Rectal smooth muscle tissue (tissue), 1 donor: ENCODE data around the gene SAMD4B.
"Not testable (repeated sequence)": the region's sequence is repeated elsewhere in the genome, so short reads cannot be mapped to it uniquely, and the experiment has no call there.

ENCODE experiments used
- H3K27ac ChIP-seq: one replicate; pipeline ENCODE4 v1.7.0; 2013; ENCODE audit warnings: low read depth, low read length, inconsistent platforms
- H3K27me3 ChIP-seq: one replicate; pipeline ENCODE4 v1.7.0; 2013; ENCODE audit warnings: low read length; ENCODE audit not compliant: control insufficient read depth, insufficient read depth
- H3K36me3 ChIP-seq: one replicate; pipeline ENCODE4 v1.7.0; 2013; ENCODE audit warnings: low read length; ENCODE audit not compliant: control insufficient read depth, insufficient read depth
- H3K4me1 ChIP-seq: one replicate; pipeline ENCODE4 v1.7.0; 2013; ENCODE audit warnings: low read length; ENCODE audit not compliant: control insufficient read depth, insufficient read depth
- H3K4me3 ChIP-seq: one replicate; pipeline ENCODE4 v1.7.0; 2013; ENCODE audit warnings: low read length
- H3K9ac ChIP-seq: one replicate; pipeline ENCODE4 v1.7.0; 2013; ENCODE audit warnings: low read length

The SAMD4B gene

DNA sequence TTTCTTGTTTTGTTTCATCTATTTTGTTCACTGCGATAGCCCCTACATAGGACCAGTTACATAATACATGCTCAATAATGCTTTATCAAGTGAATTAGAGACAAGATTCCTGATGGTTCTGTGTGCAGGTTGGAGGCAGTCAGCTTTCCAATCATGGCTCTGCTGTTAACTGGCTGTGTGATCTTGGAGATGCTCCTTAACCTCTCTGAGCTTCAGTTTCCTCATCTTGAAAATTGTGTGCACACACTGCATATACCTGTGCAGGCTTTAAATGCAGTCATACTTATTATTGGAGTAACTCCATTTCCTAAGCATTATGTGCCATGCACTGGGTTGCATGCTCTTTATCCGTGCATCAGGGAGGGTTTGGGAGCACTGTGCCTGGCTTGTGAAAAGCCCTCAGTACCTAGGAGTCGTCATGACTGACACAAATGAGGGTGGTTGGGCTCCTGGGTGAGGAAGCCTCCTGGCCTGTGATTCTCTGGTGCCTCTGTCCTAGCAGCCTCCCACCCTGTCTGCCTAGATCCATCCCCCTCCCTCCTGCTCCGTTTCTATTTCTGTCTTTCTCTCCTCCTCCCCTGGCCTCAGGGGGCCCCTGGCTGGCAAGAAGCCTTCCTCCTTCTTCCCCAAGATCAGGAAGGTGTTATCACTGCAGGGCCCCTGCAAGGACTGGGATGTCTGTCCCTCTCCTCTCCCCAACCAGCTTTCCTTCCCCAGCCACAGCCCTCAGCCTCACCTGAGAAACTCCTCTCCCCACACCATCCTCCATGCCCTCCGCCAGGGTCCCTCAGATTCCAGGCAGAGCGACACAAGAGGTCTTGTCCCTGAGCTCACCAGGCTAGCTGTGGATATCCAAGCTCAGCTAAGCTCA lies 37.3 kb upstream of the SAMD4B start:
- no peaks in the 10 kb centered on the region for H3K4me1 ChIP-seq

DNA sequence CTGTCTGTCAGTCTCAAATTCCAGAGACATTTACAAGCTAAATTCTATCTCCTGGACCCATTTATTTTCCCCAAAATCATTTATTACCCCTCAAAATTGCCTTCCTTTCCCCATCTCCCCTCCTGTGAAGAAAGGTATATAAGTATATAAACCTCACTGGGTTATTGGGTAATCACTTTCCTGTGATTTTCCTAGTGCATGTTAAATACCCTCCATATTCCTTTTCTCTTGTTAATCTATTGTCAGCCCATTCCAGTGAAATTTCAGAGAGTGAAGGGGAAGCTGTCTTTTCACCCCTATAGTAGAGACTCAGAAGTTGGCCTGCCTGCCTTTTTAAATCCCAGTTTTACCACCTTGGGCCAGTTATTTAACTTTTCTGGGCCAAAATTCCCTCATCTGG lies 36.1 kb upstream of the SAMD4B start:
- H3K9ac ChIP-seq: no peak overlapping the region
- H3K4me1 ChIP-seq: no peaks in the 10 kb centered on the region
- H3K4me3 ChIP-seq: no peak overlapping the region
- no peak overlapping the region for H3K27ac ChIP-seq
- H3K27me3 ChIP-seq: peaks cover 13% of the 10 kb centered on the region
- no peaks in the 10 kb centered on the region for H3K36me3 ChIP-seq

More for the DNA sequence above, 37.3 kb upstream of the SAMD4B start:
- Histone ChIP-seq H3K27ac (no peak overlapping the region), H3K9ac (no peak overlapping the region), H3K36me3 (no peaks in the 10 kb centered on the region), H3K27me3 (peaks cover 13% of the 10 kb centered on the region), H3K4me3 (no peak overlapping the region)

DNA sequence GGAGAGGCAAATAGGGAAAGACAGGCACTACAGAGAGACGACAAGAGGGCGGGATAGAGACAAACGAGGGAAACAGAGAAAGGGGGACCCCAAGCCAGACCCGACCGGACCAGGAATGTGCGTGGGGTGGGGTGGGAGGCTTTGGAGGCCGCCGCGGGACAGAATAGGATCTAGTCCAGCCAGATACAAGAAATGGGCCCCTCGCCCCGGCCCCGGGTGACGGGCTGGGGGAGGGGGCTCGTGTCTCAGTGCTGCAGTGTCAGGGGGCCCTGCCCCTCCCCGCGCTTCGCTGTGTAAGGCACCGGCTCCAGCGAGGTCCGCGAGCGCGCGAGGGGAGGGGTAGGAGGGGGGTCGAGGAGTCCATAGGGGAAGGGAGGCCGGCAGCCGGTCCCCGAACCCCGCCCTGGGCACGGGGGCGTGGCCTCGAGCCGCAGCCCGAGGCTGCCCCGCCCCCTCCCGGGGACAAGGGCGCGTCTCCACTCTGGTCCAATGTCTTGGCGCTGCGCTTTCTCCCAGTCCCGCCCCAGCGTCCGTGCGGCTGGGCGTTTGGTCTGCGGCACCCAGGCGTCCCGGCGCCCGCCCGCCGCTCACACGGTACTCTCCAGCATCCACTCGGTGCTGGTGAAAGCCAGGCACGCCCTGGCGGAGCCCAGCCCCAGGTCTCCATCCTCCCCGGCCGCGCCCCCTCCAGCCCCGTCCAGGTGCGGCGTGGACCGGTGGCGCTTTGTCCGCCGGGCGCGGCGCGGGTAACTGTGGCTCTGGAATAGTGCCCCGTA lies 35.0 kb upstream of the SAMD4B start:
- peaks cover 13% of the 10 kb centered on the region for H3K27me3 ChIP-seq
- no peaks in the 10 kb centered on the region for H3K4me1 ChIP-seq
- no peak overlapping the region for H3K27ac ChIP-seq
- peak overlapping the region; percentile 5 for H3K4me3 ChIP-seq
- H3K9ac ChIP-seq: no peak overlapping the region
- H3K36me3 ChIP-seq: no peaks in the 10 kb centered on the region

DNA sequence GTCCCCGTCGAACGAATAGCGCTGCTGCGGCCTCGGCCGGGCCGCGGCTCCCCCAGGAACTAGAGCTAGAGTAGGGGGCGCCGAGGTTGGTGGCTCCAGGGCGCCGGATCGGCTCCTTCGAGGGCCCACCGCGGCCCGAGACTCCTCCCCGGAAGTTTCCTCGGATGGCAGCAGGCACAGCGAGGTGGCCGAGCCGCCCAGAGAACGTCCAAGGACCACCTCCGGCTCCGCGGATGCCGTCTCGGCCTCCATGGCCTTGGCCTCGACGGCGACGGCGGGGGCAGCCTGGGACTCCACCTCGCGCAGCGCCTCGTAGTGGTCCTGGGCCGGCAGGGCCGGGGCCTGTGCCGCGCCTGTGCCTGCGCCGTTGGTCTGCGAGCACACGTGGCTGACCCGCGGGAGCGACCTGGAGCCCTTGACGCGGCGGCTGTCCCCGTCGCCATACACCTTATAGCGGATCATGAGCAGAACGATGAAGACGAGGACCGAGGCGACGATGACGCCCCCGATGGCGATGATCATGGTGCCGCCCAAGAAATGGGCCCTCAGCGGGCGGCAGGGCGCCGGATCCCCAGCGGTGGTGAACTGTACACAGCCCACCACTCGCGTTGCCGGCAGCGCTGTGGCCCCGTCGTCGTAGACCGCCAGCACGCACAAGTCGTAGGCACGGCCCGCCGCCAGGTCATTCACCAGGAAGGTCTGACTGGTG lies 34.2 kb upstream of the SAMD4B start:
- Histone ChIP-seq H3K4me1 (no peaks in the 10 kb centered on the region), H3K36me3 (no peaks in the 10 kb centered on the region), H3K9ac (no peak overlapping the region), H3K27ac (no peak overlapping the region), H3K27me3 (peaks cover 13% of the 10 kb centered on the region), H3K4me3 (no peak overlapping the region)

DNA sequence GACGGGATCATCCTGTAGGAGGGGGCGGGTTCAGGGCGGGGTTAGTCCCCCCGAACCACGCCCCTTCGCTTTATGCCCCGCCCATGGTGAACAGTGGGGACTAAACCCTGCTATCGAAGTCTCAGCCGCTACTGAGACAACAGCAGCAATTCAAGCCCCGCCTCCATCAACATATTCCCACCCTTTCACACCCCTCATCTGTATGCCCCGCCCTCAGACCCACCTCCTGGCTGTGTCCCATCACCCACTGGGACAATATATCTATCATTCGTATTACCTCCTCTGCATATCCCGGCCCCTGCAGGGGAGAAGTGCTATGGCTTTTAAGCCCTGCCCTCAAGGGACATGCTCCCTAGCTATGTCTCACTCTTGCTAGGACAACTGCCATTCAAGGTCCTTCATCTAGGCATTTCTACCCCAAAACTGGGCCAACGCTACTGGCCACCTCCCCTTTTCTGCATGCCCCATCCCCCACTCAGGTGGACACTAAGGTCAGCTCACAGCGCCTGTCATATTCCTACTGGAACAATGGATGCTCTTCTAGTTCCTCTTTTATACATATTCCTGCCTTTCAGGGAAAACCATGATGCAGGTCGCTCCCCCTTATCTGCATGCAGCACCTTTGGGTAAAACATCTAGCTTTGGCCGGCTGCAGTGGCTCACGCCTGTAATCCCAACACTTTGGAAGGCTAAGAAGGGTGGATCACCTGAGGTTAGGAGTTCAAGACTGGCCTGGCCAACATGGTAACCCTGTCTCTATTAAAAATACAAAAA lies 33.5 kb upstream of the SAMD4B start:
- Histone ChIP-seq H3K9ac (no peak overlapping the region), H3K27ac (no peak overlapping the region), H3K4me3 (no peak overlapping the region), H3K27me3 (peaks cover 13% of the 10 kb centered on the region), H3K4me1 (no peaks in the 10 kb centered on the region), H3K36me3 (no peaks in the 10 kb centered on the region)

DNA sequence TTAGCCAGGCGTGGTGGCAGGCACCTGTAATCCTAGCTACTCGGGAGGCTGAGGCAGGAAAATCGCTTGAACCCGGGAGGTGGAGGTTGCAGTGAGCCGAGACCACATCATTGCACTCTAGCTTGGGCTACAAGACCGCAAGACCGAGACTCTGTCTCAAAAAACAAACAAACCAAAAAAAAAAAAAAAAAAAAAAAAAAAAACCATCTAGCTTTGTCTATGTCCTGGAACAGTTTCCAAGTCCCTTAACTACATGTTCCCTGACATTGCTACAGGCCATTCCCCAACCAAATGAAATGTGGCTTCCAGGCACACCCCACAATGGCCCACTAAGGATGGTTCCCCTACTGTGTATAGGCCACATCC lies 32.9 kb upstream of the SAMD4B start:
- H3K27me3 ChIP-seq: peaks cover 13% of the 10 kb centered on the region
- not testable (repeated sequence) for H3K36me3 ChIP-seq, H3K9ac ChIP-seq, H3K27ac ChIP-seq, H3K4me1 ChIP-seq, H3K4me3 ChIP-seq

DNA sequence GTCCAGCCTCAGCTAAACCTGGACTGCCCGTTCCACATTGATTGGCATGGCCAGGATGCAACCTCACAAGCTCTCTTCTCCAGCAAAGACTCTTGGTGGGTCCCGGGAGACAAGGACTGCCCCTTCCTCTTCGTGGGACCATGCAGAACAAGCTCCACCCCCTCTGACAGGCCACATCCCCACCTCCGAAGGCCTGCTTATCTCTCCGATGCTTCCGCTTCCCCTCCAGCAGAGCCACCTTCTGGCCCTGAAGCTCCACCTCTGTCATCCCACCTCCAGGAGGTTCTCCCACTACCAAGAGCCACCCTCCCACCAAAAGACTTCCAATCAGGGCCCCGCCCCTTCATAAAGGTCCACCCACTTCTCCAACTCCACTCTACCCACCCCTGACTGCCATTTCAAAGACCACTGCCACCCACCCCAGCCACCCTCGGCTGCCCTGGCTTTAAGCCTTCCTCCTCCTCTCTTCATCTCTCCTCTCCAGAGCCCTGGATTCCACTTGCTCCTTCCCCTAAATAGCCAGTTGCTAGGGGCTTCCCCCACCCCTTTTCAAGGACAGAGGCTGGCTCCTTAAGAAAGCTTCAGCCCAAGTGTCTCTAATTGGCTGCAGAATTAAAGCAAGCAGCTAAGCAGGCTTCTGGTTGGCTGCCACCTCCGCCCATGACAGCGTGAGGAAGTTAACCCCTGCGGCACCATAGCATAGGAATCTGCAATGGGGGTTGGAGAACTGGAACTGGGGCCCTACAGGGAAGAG lies 31.5 kb upstream of the SAMD4B start:
- Histone ChIP-seq H3K4me3 (no peak overlapping the region), H3K9ac (no peak overlapping the region), H3K4me1 (no peaks in the 10 kb centered on the region), H3K36me3 (no peaks in the 10 kb centered on the region), H3K27ac (no peak overlapping the region), H3K27me3 (peaks cover 8% of the 10 kb centered on the region)

DNA sequence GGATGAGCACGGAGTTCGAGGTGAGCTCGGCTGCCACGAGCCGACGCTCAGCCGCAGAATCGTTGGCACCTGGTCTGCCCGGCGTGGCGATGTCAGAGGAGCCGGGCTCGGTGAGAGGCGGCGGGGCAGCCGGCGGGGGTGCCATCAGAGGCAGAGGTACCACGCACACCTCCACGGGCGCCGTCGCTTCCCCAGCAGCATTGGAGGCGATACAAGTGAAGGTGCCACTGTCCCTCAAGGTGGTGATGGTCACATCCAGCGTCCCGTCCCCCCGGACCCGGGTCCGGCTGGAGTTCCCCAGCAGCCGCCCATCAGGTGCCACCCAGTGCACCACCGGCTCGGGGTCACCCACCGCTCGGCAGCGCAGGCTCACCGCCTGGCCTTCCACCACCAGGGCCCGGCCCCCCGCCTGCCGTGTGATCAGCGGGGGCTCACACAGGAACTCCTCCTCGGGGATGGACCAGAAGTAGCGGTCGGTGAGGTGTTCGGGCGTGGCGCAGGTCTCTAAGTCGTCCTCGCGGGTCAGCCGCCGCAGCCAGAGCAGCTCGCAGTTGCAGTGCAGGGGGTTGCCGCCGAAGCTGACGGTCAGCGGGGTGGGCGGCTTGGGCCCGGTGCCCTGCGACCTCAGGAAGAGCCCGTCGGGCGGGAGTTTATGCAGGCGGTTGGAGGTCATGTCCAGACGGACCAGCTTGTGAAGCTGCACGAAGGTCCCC lies 28.0 kb upstream of the SAMD4B start:
- H3K27ac ChIP-seq: no peak overlapping the region
- no peak overlapping the region for H3K4me3 ChIP-seq
- no peaks in the 10 kb centered on the region for H3K27me3 ChIP-seq
- no peaks in the 10 kb centered on the region for H3K4me1 ChIP-seq
- H3K36me3 ChIP-seq: no peaks in the 10 kb centered on the region
- no peak overlapping the region for H3K9ac ChIP-seq

DNA sequence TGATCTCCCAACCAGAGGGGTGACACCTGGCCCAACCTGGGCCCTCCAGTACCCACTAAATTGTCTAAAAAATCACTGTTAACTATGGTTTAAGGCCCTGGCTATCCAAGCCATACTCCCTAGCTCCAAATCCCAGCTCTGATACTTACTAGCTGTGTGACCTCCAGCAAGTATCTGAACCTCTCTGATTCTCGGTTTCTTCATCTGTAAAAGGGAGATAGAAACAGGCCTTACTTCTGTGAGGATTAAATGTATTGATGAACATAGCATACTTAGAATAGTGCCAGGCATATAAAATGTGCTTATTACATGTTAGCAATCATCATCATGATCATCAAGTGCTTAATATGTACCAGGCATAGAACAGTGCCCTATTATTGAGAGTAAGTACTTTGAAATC lies 26.3 kb upstream of the SAMD4B start:
- Histone ChIP-seq H3K9ac (no peak overlapping the region), H3K27ac (no peak overlapping the region), H3K27me3 (no peaks in the 10 kb centered on the region), H3K4me3 (no peak overlapping the region), H3K36me3 (no peaks in the 10 kb centered on the region), H3K4me1 (no peaks in the 10 kb centered on the region)

DNA sequence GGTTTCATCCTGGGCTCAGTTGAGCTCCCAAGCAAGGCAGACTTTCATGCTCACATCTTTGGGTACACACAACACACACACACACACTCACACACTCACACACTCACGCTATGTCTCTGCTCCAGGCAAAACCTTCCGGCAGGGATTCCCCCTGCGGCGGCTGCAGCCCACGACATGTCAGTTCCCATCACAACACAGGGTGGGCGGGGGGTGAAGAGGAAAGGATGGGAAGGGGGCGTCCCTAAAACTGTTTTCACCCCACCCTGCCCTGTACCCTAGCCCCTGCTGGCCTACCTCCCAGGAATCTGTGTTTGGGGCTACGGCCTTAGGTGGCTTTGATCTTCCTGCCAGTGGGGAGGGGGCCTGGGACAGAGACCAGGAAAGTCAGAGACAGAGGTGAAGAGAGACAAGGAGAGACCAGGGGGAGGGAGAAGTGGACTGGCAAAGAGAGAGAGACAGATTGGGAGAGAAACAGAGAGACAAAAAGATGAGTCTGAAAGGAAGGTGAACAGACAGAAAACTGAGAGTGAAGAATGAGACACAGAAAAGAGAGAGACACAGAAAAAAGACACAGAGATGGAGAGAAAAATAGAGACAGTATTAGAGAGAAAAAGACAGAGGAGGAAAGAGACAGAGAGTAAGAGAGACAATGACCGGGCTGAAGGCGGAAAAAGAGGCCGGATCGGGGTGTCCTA lies 25.4 kb upstream of the SAMD4B start:
- no peak overlapping the region for H3K27ac ChIP-seq
- H3K9ac ChIP-seq: no peak overlapping the region
- H3K36me3 ChIP-seq: no peaks in the 10 kb centered on the region
- H3K4me3 ChIP-seq: no peak overlapping the region
- H3K4me1 ChIP-seq: no peaks in the 10 kb centered on the region
- H3K27me3 ChIP-seq: no peaks in the 10 kb centered on the region

DNA sequence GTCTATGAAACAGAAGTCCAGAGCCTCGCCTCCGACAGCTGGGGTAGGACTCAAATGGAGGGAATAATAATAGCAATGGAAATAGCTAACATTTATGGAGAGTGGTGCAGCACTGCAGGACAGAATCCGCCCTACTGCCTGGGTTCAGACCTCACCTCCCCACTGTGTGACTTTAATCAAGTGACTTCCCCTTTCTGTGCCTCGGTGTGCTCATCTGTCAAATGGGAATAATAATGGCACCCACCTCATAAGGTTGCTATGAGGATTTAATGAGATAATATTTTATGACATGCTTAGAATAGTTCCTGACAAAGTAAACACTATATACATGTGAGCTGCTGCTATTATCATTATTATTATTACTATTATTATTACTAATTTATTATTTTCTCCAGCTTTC lies 24.7 kb upstream of the SAMD4B start:
- Histone ChIP-seq H3K4me3 (no peak overlapping the region), H3K27ac (no peak overlapping the region), H3K4me1 (no peaks in the 10 kb centered on the region), H3K27me3 (no peaks in the 10 kb centered on the region), H3K36me3 (no peaks in the 10 kb centered on the region), H3K9ac (no peak overlapping the region)
